Amniotic epithelial cell (primary cell): Measurements from ENCODE around the gene SHPK.

ENCODE experiments used
- DNase-seq: peaks from one replicate; pipeline ENCODE4 v3.0.0-alpha.2; 2010; ENCODE audit warnings: low read depth

SHPK gene

DNA sequence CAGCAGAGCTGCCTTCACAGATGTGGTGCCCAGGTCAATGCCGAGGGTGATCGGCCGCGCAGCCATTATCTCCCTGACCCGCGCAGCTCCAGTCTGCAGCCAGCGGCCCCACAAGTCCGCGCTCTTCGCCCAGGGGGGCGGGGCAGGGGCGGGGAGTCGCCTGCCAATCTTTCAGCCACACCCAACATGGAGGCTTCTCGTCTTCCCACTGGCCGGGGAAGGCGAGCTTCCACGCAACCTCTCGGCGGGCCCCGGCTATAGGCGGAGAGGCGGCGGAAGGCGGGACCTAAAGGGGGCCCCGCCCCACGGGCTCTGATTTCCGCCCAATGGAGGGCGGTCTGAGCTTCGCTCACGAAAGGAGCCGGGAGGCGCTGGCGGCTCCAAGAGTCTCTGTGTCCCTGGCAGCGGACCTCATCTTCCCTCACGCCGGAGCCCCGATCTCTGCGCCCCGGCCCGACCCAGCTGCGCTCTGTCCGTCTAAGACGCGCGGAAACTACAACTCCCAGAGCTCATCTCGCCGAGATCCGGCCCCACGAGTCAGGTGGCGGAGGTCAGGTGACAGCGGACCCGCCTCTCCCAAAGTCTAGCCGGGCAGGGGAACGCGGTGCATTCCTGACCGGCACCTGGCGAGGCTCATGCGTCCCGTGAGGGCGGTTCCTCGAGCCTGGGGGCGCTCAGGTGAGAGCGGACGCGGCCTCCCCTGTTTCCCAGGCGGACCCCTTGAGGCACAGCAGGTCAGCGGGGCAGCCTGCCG lies at the start of gene SHPK, which contains the start of gene CTNS:
Gene SHPK (minus strand): TSS at position 97 of the 754 bp plus-strand sequence. CDS start 31 bp downstream, at position 66.
Gene CTNS (plus strand): TSS at position 607 of the 754 bp plus-strand sequence. CDS start 3,447 bp downstream, outside the sequence.
- DNase-seq: peak; percentile 93

GRCh38 chr17:3685174-3685573 lies 49.1 kb upstream of the SHPK start:
- no peak for DNase-seq

DNA sequence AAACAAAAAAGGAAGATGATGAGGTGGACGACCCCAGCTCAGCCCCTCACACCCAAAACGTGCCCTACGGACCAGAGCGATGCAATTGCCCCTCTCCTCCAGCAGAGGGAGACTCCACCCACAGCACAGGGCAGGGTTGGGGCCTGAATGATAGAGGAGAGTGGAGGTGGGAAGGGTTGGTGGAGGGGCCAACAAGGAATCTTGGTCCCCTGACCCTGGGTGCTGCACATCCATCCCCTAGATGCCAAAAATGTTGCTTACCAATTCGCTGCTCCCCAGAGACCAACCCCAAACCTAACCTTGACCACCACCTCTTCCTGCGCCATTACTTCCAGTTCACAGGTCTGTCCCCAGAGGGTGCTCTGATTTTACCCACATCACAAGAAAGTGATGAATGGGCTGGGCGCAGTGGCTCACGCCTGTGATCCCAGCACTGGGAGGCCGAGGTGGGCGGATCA lies 47.0 kb upstream of the SHPK start:
- no peak for DNase-seq

DNA sequence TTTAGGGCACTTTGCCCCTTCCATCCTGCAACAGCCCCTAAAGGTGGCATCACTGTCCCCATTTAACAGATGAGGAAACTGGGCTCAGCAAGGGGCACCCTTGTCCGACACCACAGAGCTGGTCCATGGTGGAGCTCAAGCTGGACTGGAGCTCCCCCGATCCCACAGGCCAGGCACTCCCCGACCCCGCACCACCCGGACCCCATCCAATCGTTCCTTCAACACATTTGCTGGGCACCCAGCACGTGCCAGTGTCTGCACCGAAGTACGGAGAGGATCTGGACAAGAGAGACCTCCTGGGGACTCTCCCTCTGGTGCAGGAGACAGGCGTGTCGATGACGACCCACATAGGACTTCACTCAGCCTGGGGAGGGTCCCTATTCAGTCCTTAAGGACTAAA lies 46.0 kb upstream of the SHPK start:
- no peak for DNase-seq

GRCh38 chr17:3681565-3681964 lies 45.5 kb upstream of the SHPK start:
- no peak for DNase-seq

- DNase-seq: no peak
Observed at GRCh38 chr17:3681057-3681456, 45.0 kb upstream of the SHPK start.

- DNase-seq: no peak
Observed at GRCh38 chr17:3679531-3680126, 43.6 kb upstream of the SHPK start.

DNA sequence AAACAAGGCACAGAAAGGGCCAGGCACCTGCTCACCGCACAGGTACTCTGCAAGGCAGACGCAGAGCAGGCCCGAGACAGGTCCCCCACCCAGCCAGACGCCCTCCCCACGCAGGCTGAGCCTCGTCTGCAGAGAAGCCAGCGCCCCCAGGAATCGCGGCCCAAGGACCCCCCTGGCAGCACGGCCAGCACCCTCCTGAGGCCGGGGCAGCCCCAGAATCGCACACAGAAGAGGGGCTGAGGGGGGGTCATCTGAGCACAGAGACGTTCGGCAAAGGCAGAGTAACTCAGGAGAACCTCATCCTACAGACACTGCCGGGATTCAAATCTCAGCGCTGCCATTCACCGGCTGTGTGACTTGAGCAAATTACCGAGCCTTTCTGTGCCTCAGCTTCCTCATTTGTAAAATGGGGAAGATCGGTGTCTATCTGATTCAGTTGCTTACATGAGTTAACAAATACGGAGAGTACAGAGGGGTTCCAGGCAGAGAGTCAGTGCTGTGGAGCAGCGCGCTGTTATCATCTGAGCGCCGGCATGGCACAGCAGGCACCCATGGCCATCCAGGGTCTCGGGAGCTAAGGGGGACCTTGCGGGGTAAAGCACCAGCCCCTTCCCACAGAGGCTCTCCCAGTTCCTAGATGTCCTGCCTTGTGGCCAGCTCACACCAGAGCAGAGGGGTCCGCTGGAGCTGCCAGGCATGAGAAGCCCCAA lies 42.9 kb upstream of the SHPK start:
- DNase-seq: no peak

DNA sequence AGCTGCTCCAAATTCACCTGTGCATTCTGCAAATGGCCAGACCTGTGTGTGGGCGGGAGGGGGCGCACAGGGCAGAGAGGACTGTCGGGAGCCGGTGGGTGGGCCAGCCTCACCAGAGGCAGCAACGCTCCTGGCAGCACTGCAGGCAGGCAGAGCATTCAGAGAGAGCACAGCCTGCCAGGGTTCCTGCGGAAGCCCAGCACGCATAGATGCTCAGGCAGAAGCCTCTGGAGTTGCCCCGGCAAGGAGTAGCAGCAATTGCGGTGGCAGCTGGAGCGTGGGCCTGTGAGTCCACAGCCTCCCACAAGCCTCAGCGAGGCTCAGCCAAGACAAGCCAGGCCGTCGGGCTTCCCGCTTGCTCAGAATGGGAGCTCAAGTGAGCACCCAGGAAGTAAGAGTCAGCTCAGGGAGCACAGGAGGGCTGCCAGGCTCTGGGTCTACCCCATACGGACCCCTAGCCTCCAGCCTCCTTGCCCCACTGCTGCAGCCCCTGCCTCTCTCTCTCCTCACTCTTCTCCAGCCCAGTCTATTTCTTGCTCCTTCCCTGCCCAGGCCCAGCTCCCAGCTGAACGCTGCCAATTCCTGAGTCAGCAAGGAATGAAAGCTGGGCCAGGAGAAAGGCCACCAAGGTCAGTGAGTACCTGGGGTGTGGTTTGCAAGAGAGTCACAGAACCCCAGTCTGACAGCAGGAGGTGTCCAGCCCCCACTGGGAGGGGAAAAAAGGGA lies 42.2 kb upstream of the SHPK start:
- DNase-seq: peak; percentile 29

DNA sequence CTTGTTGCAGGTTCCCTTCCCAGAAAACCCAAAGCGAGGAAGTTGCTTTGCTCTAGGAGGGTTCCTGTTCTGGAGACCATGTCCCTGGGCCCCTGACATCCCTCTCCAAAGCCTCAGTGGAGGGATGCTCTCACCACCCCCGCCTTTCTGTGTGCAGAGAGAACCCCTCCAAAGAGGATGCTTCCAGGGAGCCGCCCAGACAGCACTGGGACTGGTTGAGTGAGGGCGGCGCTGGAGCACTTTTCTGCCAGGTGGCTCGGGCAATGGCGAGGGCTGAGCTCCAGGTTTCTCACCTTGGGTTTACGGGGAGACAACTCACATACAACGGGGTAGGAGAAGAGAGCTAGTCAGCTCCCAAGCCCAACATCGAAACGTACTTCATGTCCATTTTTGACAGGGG lies 39.8 kb upstream of the SHPK start:
- no peak for DNase-seq

GRCh38 chr17:3672571-3672970 lies 36.5 kb upstream of the SHPK start:
- DNase-seq: no peak

- DNase-seq: no peak
Observed at GRCh38 chr17:3669548-3669947, 33.5 kb upstream of the SHPK start.

GRCh38 chr17:3669085-3669347 lies 33.0 kb upstream of the SHPK start:
- DNase-seq: no peak

GRCh38 chr17:3668279-3669084 lies 32.4 kb upstream of the SHPK start, which contains the start of the genes EMC6 and TAX1BP3:
Gene EMC6 (plus strand): TSS chr17:3668812. CDS start chr17:3669147, 335 bp downstream.
Gene TAX1BP3 (minus strand): TSS chr17:3668578. CDS start chr17:3668526, 52 bp downstream.
- peak; percentile 92 for DNase-seq

DNA sequence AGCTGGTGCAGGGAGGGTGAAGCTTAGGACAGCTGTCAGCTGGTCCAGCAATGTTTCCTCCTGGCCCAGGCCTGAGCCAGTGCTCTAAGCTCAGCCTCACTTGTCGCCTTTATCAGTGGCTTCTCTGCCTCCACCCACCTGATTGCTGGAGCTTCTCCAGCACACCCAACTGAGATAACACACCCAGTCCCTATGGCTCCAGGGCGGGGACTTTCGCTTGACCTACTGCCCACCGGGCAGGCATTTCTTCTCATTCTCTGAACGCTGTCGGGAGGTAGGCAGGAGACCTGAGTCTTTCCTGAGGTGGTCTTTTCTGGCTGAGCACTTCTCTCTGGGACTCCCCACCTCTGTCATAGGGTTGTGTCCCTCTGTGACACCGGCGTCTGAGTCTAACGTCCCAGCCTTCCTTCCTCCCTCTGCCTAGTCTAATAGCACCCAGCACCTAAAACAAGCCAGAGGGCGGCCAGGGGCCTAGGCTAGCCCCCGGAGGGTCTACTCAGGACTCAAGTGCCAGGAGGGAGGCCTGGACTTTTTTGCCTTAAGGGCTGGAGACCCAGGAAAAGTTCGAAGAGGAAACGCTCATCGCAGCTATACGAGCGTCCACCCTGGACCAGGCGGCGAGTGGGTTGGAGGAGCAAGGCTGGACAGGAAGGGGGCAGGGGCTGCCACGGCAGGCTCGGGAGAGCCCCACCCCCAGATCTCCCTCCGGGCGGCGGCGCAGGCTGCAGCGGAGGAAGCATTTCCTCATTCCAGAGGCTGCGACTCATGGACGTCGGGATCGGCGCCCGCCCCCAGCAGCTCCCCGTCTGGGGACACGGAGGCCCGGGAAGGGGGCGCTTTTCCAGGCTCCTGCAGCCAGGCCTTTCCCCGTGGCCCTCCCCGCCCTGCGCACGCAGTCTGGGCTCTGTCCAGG lies 31.6 kb upstream of the SHPK start:
- DNase-seq: peak; percentile 87

GRCh38 chr17:3666516-3666915 lies 30.5 kb upstream of the SHPK start:
- DNase-seq: no peak

DNA sequence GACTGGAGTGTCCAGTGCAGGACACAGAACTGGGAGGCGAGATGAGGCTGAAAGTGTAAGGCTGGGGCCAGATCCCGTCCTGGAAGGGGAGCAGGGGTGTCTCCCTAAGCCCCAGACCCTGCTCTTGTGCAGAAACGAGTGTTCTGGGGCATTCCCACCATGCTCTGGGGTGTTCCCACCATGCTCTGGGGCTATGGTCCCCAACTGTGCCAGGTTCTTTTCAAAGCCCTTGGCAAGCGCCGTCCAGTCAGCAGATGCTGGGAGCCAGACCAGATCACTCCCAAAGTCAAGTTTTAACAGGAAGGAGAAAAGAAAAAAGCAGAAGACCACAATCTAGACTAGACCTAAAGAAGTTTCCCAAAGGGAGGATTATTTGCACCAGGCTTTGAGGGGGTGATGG lies 29.8 kb upstream of the SHPK start:
- no peak for DNase-seq

GRCh38 chr17:3663102-3664011 lies 27.3 kb upstream of the SHPK start:
- no peak for DNase-seq

DNA sequence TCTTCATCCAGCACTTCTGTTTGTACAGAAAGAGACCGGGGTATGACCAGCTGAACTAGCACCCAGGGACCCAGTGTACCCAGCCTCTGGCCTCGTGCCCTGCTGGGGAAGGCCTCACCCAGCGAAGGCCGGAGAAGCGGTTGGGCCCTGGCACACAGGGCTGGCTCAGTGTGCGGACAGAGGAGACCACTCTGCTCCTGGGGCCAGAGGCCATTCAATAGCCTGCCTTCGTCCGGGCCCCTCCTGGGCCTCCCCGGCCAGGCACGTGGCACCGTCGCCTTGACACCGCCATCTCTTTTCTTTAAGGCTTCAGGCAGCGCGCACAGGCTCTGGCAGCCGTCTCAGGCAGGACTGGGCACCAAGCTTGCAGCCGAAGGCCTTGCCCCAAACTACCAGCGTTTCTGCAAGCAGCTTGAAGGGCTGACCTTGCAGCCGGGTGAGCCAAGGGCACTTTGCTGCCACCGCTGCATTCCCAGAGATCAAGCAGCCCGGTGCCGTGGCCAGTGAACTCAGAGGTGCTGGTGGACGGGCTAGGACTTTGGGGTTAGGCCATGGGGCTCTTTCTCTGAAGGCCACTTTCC lies 24.4 kb upstream of the SHPK start:
- no peak for DNase-seq
